NB4 (cell line): ENCODE data around the gene BCL11A.

Experiments used
- POLR2A ChIP-seq: IDR thresholded peaks from 2 replicates; pipeline ENCODE4 v1.6.1; 2011; ENCODE audit warnings: mild to moderate bottlenecking; ENCODE audit not compliant: insufficient read length; ENCODE audit errors: extremely low read depth
- TF ChIP-seq, protein P1 (sequence below): IDR thresholded peaks from one replicate; pipeline ENCODE4 v1.5.1; 2012; ENCODE audit warnings: low read depth, low read length
- TF ChIP-seq, protein P2 (sequence below): IDR thresholded peaks from 2 replicates; pipeline ENCODE4 v1.6.1; 2011; ENCODE audit warnings: low read depth, low read length

DNA sequence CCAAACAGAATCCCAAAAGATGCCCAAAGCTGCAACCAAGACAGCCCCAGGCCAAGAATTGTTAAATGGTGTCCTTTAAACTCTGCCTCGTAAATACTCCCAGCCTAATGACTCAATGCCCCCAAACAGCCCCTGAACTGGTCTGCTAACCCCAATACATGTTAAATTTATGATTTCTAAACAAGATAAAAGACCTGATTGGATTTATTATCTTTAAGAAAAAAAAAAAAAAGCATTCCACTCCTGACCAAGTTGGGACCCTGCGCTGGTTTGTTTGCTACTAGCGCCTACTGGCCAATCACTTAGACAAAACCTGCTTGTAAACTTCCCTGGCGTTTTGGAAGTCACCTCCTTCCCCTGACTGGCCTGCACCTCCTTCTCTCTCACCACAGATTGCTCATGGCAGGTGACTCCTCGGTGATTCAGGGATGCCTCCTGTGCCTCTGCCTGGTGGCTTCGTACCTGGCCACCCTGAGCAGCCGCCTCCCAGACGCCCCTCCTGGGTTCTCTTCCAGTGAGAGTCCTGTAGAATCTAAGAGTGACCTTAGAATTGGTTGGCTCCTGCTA, 121.3 kb downstream of the BCL11A start:
- TF ChIP-seq, protein P1, sequence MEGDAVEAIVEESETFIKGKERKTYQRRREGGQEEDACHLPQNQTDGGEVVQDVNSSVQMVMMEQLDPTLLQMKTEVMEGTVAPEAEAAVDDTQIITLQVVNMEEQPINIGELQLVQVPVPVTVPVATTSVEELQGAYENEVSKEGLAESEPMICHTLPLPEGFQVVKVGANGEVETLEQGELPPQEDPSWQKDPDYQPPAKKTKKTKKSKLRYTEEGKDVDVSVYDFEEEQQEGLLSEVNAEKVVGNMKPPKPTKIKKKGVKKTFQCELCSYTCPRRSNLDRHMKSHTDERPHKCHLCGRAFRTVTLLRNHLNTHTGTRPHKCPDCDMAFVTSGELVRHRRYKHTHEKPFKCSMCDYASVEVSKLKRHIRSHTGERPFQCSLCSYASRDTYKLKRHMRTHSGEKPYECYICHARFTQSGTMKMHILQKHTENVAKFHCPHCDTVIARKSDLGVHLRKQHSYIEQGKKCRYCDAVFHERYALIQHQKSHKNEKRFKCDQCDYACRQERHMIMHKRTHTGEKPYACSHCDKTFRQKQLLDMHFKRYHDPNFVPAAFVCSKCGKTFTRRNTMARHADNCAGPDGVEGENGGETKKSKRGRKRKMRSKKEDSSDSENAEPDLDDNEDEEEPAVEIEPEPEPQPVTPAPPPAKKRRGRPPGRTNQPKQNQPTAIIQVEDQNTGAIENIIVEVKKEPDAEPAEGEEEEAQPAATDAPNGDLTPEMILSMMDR = no peak
- no peak for TF ChIP-seq POLR2A
- TF ChIP-seq, protein P2, sequence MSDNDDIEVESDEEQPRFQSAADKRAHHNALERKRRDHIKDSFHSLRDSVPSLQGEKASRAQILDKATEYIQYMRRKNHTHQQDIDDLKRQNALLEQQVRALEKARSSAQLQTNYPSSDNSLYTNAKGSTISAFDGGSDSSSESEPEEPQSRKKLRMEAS = no peak
